ENCODE measurements around the gene OTOL1.

Gene OTOL1

GRCh38 chr3:161540594-161540993 lies 44.0 kb downstream of the OTOL1 start:
- DNase-seq (ENCODE audit: low read depth, low spot score): no peak

GRCh38 chr3:161545824-161546223 lies 49.2 kb downstream of the OTOL1 start:
- DNase-seq (ENCODE audit: low read depth, low spot score): no peak

- no peak for DNase-seq (ENCODE audit: low read depth, low spot score)
Observed at GRCh38 chr3:161548301-161548700, 51.7 kb downstream of the OTOL1 start.

GRCh38 chr3:161549261-161549660 lies 52.7 kb downstream of the OTOL1 start:
- DNase-seq (ENCODE audit: low read depth, low spot score): no peak

GRCh38 chr3:161550491-161551195 lies 54.0 kb downstream of the OTOL1 start:
- DNase-seq (ENCODE audit: low read depth, low spot score): no peak

GRCh38 chr3:161551697-161552096 lies 55.1 kb downstream of the OTOL1 start:
- no peak for DNase-seq (ENCODE audit: low read depth, low spot score)

GRCh38 chr3:161552984-161553560 lies 56.5 kb downstream of the OTOL1 start:
- no peak for DNase-seq (ENCODE audit: low read depth, low spot score)
